IPS-20b (cell line): ENCODE data around the gene TSHZ3.

Experiments
- H3K27ac ChIP-seq: one replicate; pipeline ENCODE4 v1.5.1; 2013; ENCODE audit warnings: low read length
- H3K27me3 ChIP-seq: 2 replicates; pipeline ENCODE4 v1.6.1; 2013; ENCODE audit warnings: mild to moderate bottlenecking, low read length, inconsistent platforms; ENCODE audit not compliant: insufficient read depth
- H3K36me3 ChIP-seq: 2 replicates; pipeline ENCODE4 v1.6.1; 2013; ENCODE audit warnings: low read depth, mild to moderate bottlenecking, inconsistent platforms, low read length, moderate library complexity; ENCODE audit not compliant: insufficient read depth
- H3K4me1 ChIP-seq: 2 replicates; pipeline ENCODE4 v1.6.1; 2013; ENCODE audit warnings: mild to moderate bottlenecking, control low read depth, inconsistent platforms, low read length, moderate library complexity; ENCODE audit not compliant: insufficient read depth
- H3K4me3 ChIP-seq: 2 replicates; pipeline ENCODE4 v1.5.1; 2013; ENCODE audit warnings: mild to moderate bottlenecking, low read length, inconsistent platforms
- H3K9ac ChIP-seq: 2 replicates; pipeline ENCODE4 v1.6.1; 2013; ENCODE audit warnings: low read depth, mild to moderate bottlenecking, inconsistent platforms, low read length, moderate library complexity
- H3K9me3 ChIP-seq: 2 replicates; pipeline ENCODE4 v1.6.1; 2013; ENCODE audit warnings: mild to moderate bottlenecking, low read depth, low read length, inconsistent platforms; ENCODE audit not compliant: insufficient read depth

Gene TSHZ3

GRCh38 chr19:31278555-31279435 lies 70.4 kb downstream of the TSHZ3 start:
- Histone ChIP-seq H3K36me3 (0 out of 2 replicates have a peak, but pooled peaks cover 4% of the 10 kb centered on the region), H3K4me1 (peaks cover 8% of the 10 kb centered on the region), H3K4me3 (no peak overlapping the region), H3K9ac (no peak overlapping the region), H3K27me3 (no peaks in the 10 kb centered on the region), H3K9me3 (no peaks in the 10 kb centered on the region), H3K27ac (no peak overlapping the region)

- no peaks in the 10 kb centered on the region for H3K27me3 ChIP-seq
- no peak overlapping the region for H3K9ac ChIP-seq
- H3K4me3 ChIP-seq: no peak overlapping the region
- peaks cover 8% of the 10 kb centered on the region for H3K4me1 ChIP-seq
- 0 out of 2 replicates have a peak, but pooled peaks cover 4% of the 10 kb centered on the region for H3K36me3 ChIP-seq
- H3K27ac ChIP-seq: no peak overlapping the region
- no peaks in the 10 kb centered on the region for H3K9me3 ChIP-seq
Measured at GRCh38 chr19:31277516-31277915, 71.7 kb downstream of the TSHZ3 start.

- H3K36me3 ChIP-seq: 0 out of 2 replicates have a peak, but pooled peaks cover 4% of the 10 kb centered on the region
- H3K4me3 ChIP-seq: no peak overlapping the region
- peaks cover 6% of the 10 kb centered on the region for H3K4me1 ChIP-seq
- H3K9ac ChIP-seq: no peak overlapping the region
- H3K27ac ChIP-seq: no peak overlapping the region
- no peaks in the 10 kb centered on the region for H3K9me3 ChIP-seq
- no peaks in the 10 kb centered on the region for H3K27me3 ChIP-seq
Measured at GRCh38 chr19:31276831-31277230, 72.4 kb downstream of the TSHZ3 start.

- Histone ChIP-seq H3K4me3 (no peak overlapping the region), H3K9me3 (no peaks in the 10 kb centered on the region), H3K27ac (no peak overlapping the region), H3K27me3 (no peaks in the 10 kb centered on the region), H3K4me1 (peaks cover 3% of the 10 kb centered on the region; the same call in 1 of the 2 replicates), H3K9ac (no peak overlapping the region), H3K36me3 (0 out of 2 replicates have a peak, but pooled peaks cover 4% of the 10 kb centered on the region)
Measured at GRCh38 chr19:31275068-31275334, 74.2 kb downstream of the TSHZ3 start.

- Histone ChIP-seq H3K4me3 (no peak overlapping the region), H3K27me3 (no peaks in the 10 kb centered on the region), H3K4me1 (peaks cover 3% of the 10 kb centered on the region; the same call in 1 of the 2 replicates), H3K9me3 (no peaks in the 10 kb centered on the region), H3K36me3 (0 out of 2 replicates have a peak, but pooled peaks cover 4% of the 10 kb centered on the region), H3K9ac (no peak overlapping the region), H3K27ac (no peak overlapping the region)
Measured at GRCh38 chr19:31274251-31275067, 74.8 kb downstream of the TSHZ3 start.

- H3K27me3 ChIP-seq: no peaks in the 10 kb centered on the region
Measured at GRCh38 chr19:31272583-31273106, 76.6 kb downstream of the TSHZ3 start.

GRCh38 chr19:31271306-31271911 lies 77.8 kb downstream of the TSHZ3 start:
- Histone ChIP-seq H3K9ac (no peak overlapping the region), H3K4me3 (no peak overlapping the region), H3K4me1 (peaks cover 3% of the 10 kb centered on the region; the same call in 1 of the 2 replicates), H3K36me3 (no peaks in the 10 kb centered on the region), H3K9me3 (no peaks in the 10 kb centered on the region), H3K27me3 (no peaks in the 10 kb centered on the region), H3K27ac (no peak overlapping the region)

More at GRCh38 chr19:31272583-31273106, 76.6 kb downstream of the TSHZ3 start:
- Histone ChIP-seq H3K27ac (no peak overlapping the region), H3K4me1 (peaks cover 3% of the 10 kb centered on the region; the same call in 1 of the 2 replicates), H3K9me3 (no peaks in the 10 kb centered on the region), H3K36me3 (no peaks in the 10 kb centered on the region), H3K4me3 (no peak overlapping the region), H3K9ac (no peak overlapping the region)

- no peak overlapping the region for H3K27ac ChIP-seq
- no peak overlapping the region for H3K9ac ChIP-seq
- H3K27me3 ChIP-seq: no peaks in the 10 kb centered on the region
- no peaks in the 10 kb centered on the region for H3K9me3 ChIP-seq
- peaks cover 3% of the 10 kb centered on the region; the same call in 1 of the 2 replicates for H3K4me1 ChIP-seq
- no peak overlapping the region for H3K4me3 ChIP-seq
- H3K36me3 ChIP-seq: no peaks in the 10 kb centered on the region
Measured at GRCh38 chr19:31270897-31271296, 78.3 kb downstream of the TSHZ3 start.

- Histone ChIP-seq H3K9ac (no peak overlapping the region), H3K9me3 (no peaks in the 10 kb centered on the region), H3K27me3 (no peaks in the 10 kb centered on the region), H3K4me3 (no peak overlapping the region), H3K36me3 (no peaks in the 10 kb centered on the region), H3K27ac (no peak overlapping the region), H3K4me1 (peaks cover 3% of the 10 kb centered on the region; the same call in 1 of the 2 replicates)
Measured at GRCh38 chr19:31269425-31270127, 79.7 kb downstream of the TSHZ3 start.

- H3K4me3 ChIP-seq: no peak overlapping the region
- H3K27me3 ChIP-seq: no peaks in the 10 kb centered on the region
- no peak overlapping the region for H3K27ac ChIP-seq
- H3K4me1 ChIP-seq: no peaks in the 10 kb centered on the region
- H3K9ac ChIP-seq: no peak overlapping the region
- H3K9me3 ChIP-seq: no peaks in the 10 kb centered on the region
- H3K36me3 ChIP-seq: no peaks in the 10 kb centered on the region
Measured at GRCh38 chr19:31268751-31269383, 80.4 kb downstream of the TSHZ3 start.
